Measurements from ENCODE around the gene WIPF1. TPM values are rescaled to one million over a fixed set of nuclear protein-coding genes. Genes with fewer than 3 reads are reported as not detected.

WIPF1 gene
- total RNA-seq, 3 donors from 2014 or later (not counting 1 experiment from before 2014, with no cell fraction given) = 508 to 640 (median 555) TPM

DNA sequence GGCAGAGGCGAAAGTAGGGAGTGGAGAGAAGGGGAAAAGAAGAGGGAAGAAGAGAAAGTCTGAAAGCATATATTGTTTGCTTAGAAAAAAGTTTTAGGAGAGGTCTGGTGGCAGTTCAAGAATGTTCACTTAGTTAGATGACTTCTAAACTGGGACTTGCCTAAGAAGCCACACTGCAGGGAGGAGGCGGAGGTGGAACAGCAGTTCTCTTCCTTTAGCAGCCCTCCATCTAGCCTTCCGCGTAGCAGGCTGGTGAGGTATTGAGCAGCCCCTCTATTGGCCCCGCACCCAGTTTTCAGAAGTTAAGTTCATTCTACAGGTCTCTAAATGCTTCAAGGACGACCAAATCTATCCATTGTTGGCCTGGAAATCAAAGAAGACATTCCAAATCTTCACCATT, 31.9 kb upstream of the WIPF1 start:
- Histone ChIP-seq H3K9me3 (ENCODE audit: control insufficient read depth, insufficient read depth, low read length) (no peaks in the 10 kb centered on the region), H3K4me1 (ENCODE audit: control insufficient read depth, insufficient read depth, low read length) (peaks cover 21% of the 10 kb centered on the region), H3K4me3 (ENCODE audit: low read length) (no peak overlapping the region), H3K27me3 (ENCODE audit: control insufficient read depth, insufficient read depth, low read length) (no peaks in the 10 kb centered on the region), H3K36me3 (ENCODE audit: control insufficient read depth, insufficient read depth, low read length) (peaks cover 41% of the 10 kb centered on the region), H3K27ac (ENCODE audit: low read length) (no peak overlapping the region)
- 89% methylated on average over 6 of the region's 6 CpGs for WGBS (ENCODE audit: insufficient coverage)
- TF ChIP-seq, protein P1, sequence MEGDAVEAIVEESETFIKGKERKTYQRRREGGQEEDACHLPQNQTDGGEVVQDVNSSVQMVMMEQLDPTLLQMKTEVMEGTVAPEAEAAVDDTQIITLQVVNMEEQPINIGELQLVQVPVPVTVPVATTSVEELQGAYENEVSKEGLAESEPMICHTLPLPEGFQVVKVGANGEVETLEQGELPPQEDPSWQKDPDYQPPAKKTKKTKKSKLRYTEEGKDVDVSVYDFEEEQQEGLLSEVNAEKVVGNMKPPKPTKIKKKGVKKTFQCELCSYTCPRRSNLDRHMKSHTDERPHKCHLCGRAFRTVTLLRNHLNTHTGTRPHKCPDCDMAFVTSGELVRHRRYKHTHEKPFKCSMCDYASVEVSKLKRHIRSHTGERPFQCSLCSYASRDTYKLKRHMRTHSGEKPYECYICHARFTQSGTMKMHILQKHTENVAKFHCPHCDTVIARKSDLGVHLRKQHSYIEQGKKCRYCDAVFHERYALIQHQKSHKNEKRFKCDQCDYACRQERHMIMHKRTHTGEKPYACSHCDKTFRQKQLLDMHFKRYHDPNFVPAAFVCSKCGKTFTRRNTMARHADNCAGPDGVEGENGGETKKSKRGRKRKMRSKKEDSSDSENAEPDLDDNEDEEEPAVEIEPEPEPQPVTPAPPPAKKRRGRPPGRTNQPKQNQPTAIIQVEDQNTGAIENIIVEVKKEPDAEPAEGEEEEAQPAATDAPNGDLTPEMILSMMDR (IDR thresholded peaks at IDR 0.05) = no peak
- Mint-ChIP-seq H3K4me3 (no peak overlapping the region), H3K27me3 (ENCODE audit: low read depth in 2 of 2) (no peaks in the 10 kb centered on the region), H3K4me1 (peaks cover 77% of the 10 kb centered on the region in 2 donors), H3K27ac (peak overlapping the region; percentile 27 to 98), H3K36me3 (no peaks in the 10 kb centered on the region), H3K9me3 (no peaks in the 10 kb centered on the region)
- DNase-seq = peak in 1 of 2 donors; percentile 53
- no peak for ATAC-seq
- intact Hi-C loops (cut with micrococcal nuclease) = no loop called here

GRCh38 chr2:174628528-174629169, 31.0 kb upstream of the WIPF1 start:
- H3K27ac ChIP-seq (ENCODE audit: low read length) = no peak overlapping the region
- Mint-ChIP-seq H3K9me3 (no peaks in the 10 kb centered on the region), H3K4me3 (no peak overlapping the region), H3K36me3 (no peaks in the 10 kb centered on the region), H3K27me3 (ENCODE audit: low read depth in 2 of 2) (no peaks in the 10 kb centered on the region), H3K27ac (peak overlapping the region; percentile 35 to 41), H3K4me1 (peaks cover 77% of the 10 kb centered on the region in 2 donors)
- H3K9me3 ChIP-seq (ENCODE audit: control insufficient read depth, insufficient read depth, low read length) = no peaks in the 10 kb centered on the region
- peaks cover 44% of the 10 kb centered on the region for H3K36me3 ChIP-seq (ENCODE audit: control insufficient read depth, insufficient read depth, low read length)
- intact Hi-C loops (cut with micrococcal nuclease) = no loop called here
- no peak overlapping the region for H3K4me3 ChIP-seq (ENCODE audit: low read length)
- ATAC-seq (no peak), DNase-seq (no peak)
- TF ChIP-seq, protein P1 (IDR thresholded peaks at IDR 0.05) = no peak
- H3K4me1 ChIP-seq (ENCODE audit: control insufficient read depth, insufficient read depth, low read length) = peaks cover 19% of the 10 kb centered on the region
- 100% methylated on average over 2 of the region's 2 CpGs for WGBS (ENCODE audit: insufficient coverage)
- H3K27me3 ChIP-seq (ENCODE audit: control insufficient read depth, insufficient read depth, low read length) = no peaks in the 10 kb centered on the region

- Mint-ChIP-seq H3K27ac (peak overlapping the region; percentile 41 to 47), H3K9me3 (no peaks in the 10 kb centered on the region), H3K36me3 (no peaks in the 10 kb centered on the region), H3K4me1 (peaks cover 67 to 69% of the 10 kb centered on the region in 2 donors), H3K4me3 (no peak overlapping the region), H3K27me3 (ENCODE audit: low read depth in 2 of 2) (no peaks in the 10 kb centered on the region)
- intact Hi-C loops (cut with micrococcal nuclease) = no loop called here
- Histone ChIP-seq H3K4me1 (ENCODE audit: control insufficient read depth, insufficient read depth, low read length) (peaks cover 7% of the 10 kb centered on the region), H3K36me3 (ENCODE audit: control insufficient read depth, insufficient read depth, low read length) (peaks cover 53% of the 10 kb centered on the region), H3K9me3 (ENCODE audit: control insufficient read depth, insufficient read depth, low read length) (no peaks in the 10 kb centered on the region), H3K27me3 (ENCODE audit: control insufficient read depth, insufficient read depth, low read length) (no peaks in the 10 kb centered on the region), H3K4me3 (ENCODE audit: low read length) (no peak overlapping the region), H3K27ac (ENCODE audit: low read length) (no peak overlapping the region)
- no peak for ATAC-seq
- TF ChIP-seq, protein P1 (IDR thresholded peaks at IDR 0.05) = no peak
- DNase-seq = no peak
Observed at GRCh38 chr2:174627216-174627615, 29.6 kb upstream of the WIPF1 start.

DNA sequence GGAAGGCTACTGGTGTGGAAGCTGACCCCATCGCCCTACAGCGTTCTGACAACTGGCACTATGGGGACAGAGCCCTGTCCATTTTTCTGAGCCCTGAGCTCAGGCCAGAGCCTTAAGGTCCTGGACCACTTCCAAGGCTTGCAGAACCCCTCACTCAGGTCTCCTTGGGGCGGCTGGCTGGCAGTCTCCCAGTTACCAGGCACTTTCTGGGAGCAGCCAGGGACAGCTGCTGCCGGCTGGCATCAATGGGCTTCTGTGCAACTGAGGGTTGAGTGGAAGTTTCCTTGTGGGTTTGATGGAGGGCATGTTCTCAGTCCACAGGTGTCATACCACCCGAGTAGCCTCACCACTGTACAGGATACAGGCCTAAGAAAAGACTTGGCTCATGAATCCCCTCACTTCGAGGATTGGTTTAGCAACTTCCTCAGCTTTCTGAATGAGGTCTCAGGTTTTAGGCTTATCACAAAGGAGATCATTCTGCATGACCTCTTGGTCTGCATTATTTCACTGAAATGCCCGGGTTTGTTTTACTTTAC, 27.4 kb upstream of the WIPF1 start:
- 79% methylated on average over 7 of the region's 7 CpGs for WGBS (ENCODE audit: insufficient coverage)
- no peaks in the 10 kb centered on the region for H3K9me3 Mint-ChIP-seq
- Histone ChIP-seq H3K4me1 (ENCODE audit: control insufficient read depth, insufficient read depth, low read length) (no peaks in the 10 kb centered on the region), H3K27ac (ENCODE audit: low read length) (no peak overlapping the region), H3K27me3 (ENCODE audit: control insufficient read depth, insufficient read depth, low read length) (no peaks in the 10 kb centered on the region), H3K4me3 (ENCODE audit: low read length) (no peak overlapping the region), H3K9me3 (ENCODE audit: control insufficient read depth, insufficient read depth, low read length) (no peaks in the 10 kb centered on the region), H3K36me3 (ENCODE audit: control insufficient read depth, insufficient read depth, low read length) (peaks cover 54% of the 10 kb centered on the region)
- H3K36me3 Mint-ChIP-seq = no peaks in the 10 kb centered on the region
- DNase-seq (no peak), ATAC-seq (no peak)
- no peaks in the 10 kb centered on the region for H3K27me3 Mint-ChIP-seq (ENCODE audit: low read depth in 2 of 2)
- TF ChIP-seq, protein P1 (IDR thresholded peaks at IDR 0.05) = no peak
- intact Hi-C loops (cut with micrococcal nuclease) = no loop called here
- peak overlapping the region; percentile 41 to 52 for H3K27ac Mint-ChIP-seq
- peaks cover 57 to 58% of the 10 kb centered on the region in 2 donors for H3K4me1 Mint-ChIP-seq
- H3K4me3 Mint-ChIP-seq = no peak overlapping the region
